H9 (cell line): ENCODE data around the gene DNAJC11. TPM values are rescaled to one million over a fixed set of nuclear protein-coding genes. Genes with fewer than 3 reads are reported as not detected.

Experiments used
- DNase-seq: peaks from one replicate; pipeline ENCODE4 v3.0.0-alpha.2; 2017
- H2AFZ ChIP-seq: one replicate; pipeline ENCODE4 v1.6.1; 2013; ENCODE audit warnings: mild to moderate bottlenecking, low read length, control low read depth, moderate library complexity
- H2AK5ac ChIP-seq: 2 replicates; pipeline ENCODE4 v1.6.1; 2013; ENCODE audit warnings: low read length, control low read depth, mixed read lengths; ENCODE audit not compliant: insufficient read length
- H2BK120ac ChIP-seq: one replicate; pipeline ENCODE4 v1.6.1; 2013; ENCODE audit warnings: low read depth, mild to moderate bottlenecking, low read length, control low read depth, inconsistent platforms; ENCODE audit not compliant: poor library complexity, severe bottlenecking
- H2BK12ac ChIP-seq: 2 replicates; pipeline ENCODE4 v1.6.1; 2013; ENCODE audit warnings: low read length, control low read depth, mixed read lengths, low read depth; ENCODE audit not compliant: insufficient read length
- H2BK15ac ChIP-seq: 2 replicates; pipeline ENCODE4 v1.6.1; 2013; ENCODE audit warnings: low read depth, low read length, control low read depth
- H2BK20ac ChIP-seq: one replicate; pipeline ENCODE4 v1.6.1; 2013; ENCODE audit warnings: low read depth, mild to moderate bottlenecking, low read length, control low read depth, inconsistent platforms; ENCODE audit not compliant: poor library complexity, severe bottlenecking
- H2BK5ac ChIP-seq: 2 replicates; pipeline ENCODE4 v1.6.1; 2013; ENCODE audit warnings: low read length, control low read depth, mixed read lengths; ENCODE audit not compliant: insufficient read length
- H3K14ac ChIP-seq: 2 replicates; pipeline ENCODE4 v1.6.1; 2013; ENCODE audit warnings: low read length, control low read depth; ENCODE audit not compliant: insufficient read depth
- H3K18ac ChIP-seq: 2 replicates; pipeline ENCODE4 v1.6.1; 2013; ENCODE audit warnings: low read depth, mild to moderate bottlenecking, mixed read lengths, low read length, control low read depth; ENCODE audit not compliant: insufficient read length
- H3K23ac ChIP-seq: 2 replicates; pipeline ENCODE4 v1.6.1; 2013; ENCODE audit warnings: low read length, control low read depth, mixed read lengths, low read depth; ENCODE audit not compliant: insufficient read length
- H3K23me2 ChIP-seq: 2 replicates; pipeline ENCODE4 v1.6.1; 2013; ENCODE audit warnings: low read depth, mild to moderate bottlenecking, mixed read lengths, low read length, control low read depth; ENCODE audit not compliant: insufficient read length, poor library complexity, severe bottlenecking
- H3K27ac ChIP-seq: 2 replicates; pipeline ENCODE4 v1.5.1; 2013; ENCODE audit warnings: low read length, control low read depth, mixed read lengths, low read depth; ENCODE audit not compliant: insufficient read length
- H3K27me3 ChIP-seq: 2 replicates; pipeline ENCODE4 v1.6.1; 2013; ENCODE audit warnings: low read length, control low read depth, inconsistent platforms; ENCODE audit not compliant: insufficient read depth
- H3K4ac ChIP-seq: 2 replicates; pipeline ENCODE4 v1.6.1; 2013; ENCODE audit warnings: low read depth, mild to moderate bottlenecking, control low read depth, inconsistent platforms, low read length, moderate library complexity
- H3K4me1 ChIP-seq: 2 replicates; pipeline ENCODE4 v1.6.1; 2013; ENCODE audit warnings: low read length, control low read depth, inconsistent platforms; ENCODE audit not compliant: insufficient read depth
- H3K4me2 ChIP-seq: 2 replicates; pipeline ENCODE4 v1.6.1; 2013; ENCODE audit warnings: low read length, control low read depth, mixed read lengths; ENCODE audit not compliant: insufficient read length, insufficient read depth
- H3K56ac ChIP-seq: 2 replicates; pipeline ENCODE4 v1.6.1; 2013; ENCODE audit warnings: low read depth, mild to moderate bottlenecking, mixed read lengths, low read length, control low read depth; ENCODE audit not compliant: insufficient read length
- H3K79me1 ChIP-seq: 2 replicates; pipeline ENCODE4 v1.6.1; 2013; ENCODE audit warnings: low read depth, mild to moderate bottlenecking, moderate library complexity, low read length, control low read depth, inconsistent platforms; ENCODE audit not compliant: insufficient read depth, poor library complexity, severe bottlenecking
- H3K79me2 ChIP-seq: 2 replicates; pipeline ENCODE4 v1.6.1; 2013; ENCODE audit warnings: low read length, control low read depth, inconsistent platforms; ENCODE audit not compliant: insufficient read depth
- H3K9ac ChIP-seq: 2 replicates; pipeline ENCODE4 v1.6.1; 2013; ENCODE audit warnings: low read length, control low read depth, mixed read lengths; ENCODE audit not compliant: insufficient read length; ENCODE audit errors: extremely low read depth
- H3K9me3 ChIP-seq: one replicate; pipeline ENCODE4 v1.6.1; 2013; ENCODE audit warnings: low read depth, low read length, inconsistent platforms; ENCODE audit not compliant: control insufficient read depth
- H3T11ph ChIP-seq: one replicate; pipeline ENCODE4 v1.6.1; 2013; ENCODE audit warnings: mild to moderate bottlenecking, low read length, control low read depth, inconsistent platforms
- H4K20me1 ChIP-seq: one replicate; pipeline ENCODE4 v1.6.1; 2013; ENCODE audit not compliant: control insufficient read depth, insufficient read length, insufficient read depth
- H4K5ac ChIP-seq: 2 replicates; pipeline ENCODE4 v1.6.1; 2013; ENCODE audit warnings: low read depth, mild to moderate bottlenecking, mixed read lengths, low read length, control low read depth; ENCODE audit not compliant: insufficient read length
- H4K8ac ChIP-seq: replicated peaks from 2 replicates; pipeline ENCODE4 v1.6.1; 2013; ENCODE audit warnings: low read length, control low read depth, mixed read lengths, low read depth; ENCODE audit not compliant: insufficient read length
- H4K91ac ChIP-seq: 2 replicates; pipeline ENCODE4 v1.6.1; 2013; ENCODE audit warnings: low read depth, mild to moderate bottlenecking, moderate library complexity, mixed read lengths, low read length, control low read depth; ENCODE audit not compliant: insufficient read length
- H3K27ac Mint-ChIP-seq, 3 experiments: 2 replicates in 2 of 3; 3 replicates in 1 of 3; pipeline ENCODE4 v1.8.0; 2020 to 2021; ENCODE audit warnings: mixed read lengths in 3 of 3, mild to moderate bottlenecking in 1 of 3, moderate library complexity in 1 of 3
- H3K27me3 Mint-ChIP-seq: 2 replicates; pipeline ENCODE4 v1.8.0; 2021; ENCODE audit warnings: low read depth, mild to moderate bottlenecking, moderate library complexity, mixed read lengths
- H3K36me3 Mint-ChIP-seq, 3 experiments: 2 replicates in 2 of 3; 3 replicates in 1 of 3; pipeline ENCODE4 v1.8.0; 2020 to 2021; ENCODE audit warnings: low read depth in 3 of 3, mixed read lengths in 3 of 3; ENCODE audit not compliant: insufficient read depth in 1 of 3
- H3K4me1 Mint-ChIP-seq, 2 experiments: 2 replicates each; pipeline ENCODE4 v1.8.0; 2020; ENCODE audit warnings: mixed read lengths in 2 of 2
- H3K4me3 Mint-ChIP-seq, 2 experiments: 2 replicates in 1 of 2; 3 replicates in 1 of 2; pipeline ENCODE4 v1.8.0; 2020 to 2021; ENCODE audit warnings: mild to moderate bottlenecking in 2 of 2, mixed read lengths in 2 of 2, moderate library complexity in 1 of 2
- H3K9me3 Mint-ChIP-seq, 2 experiments: 2 replicates in 1 of 2; 3 replicates in 1 of 2; pipeline ENCODE4 v1.8.0; 2020; ENCODE audit warnings: mild to moderate bottlenecking in 2 of 2, mixed read lengths in 2 of 2, moderate library complexity in 1 of 2
- WGBS: extraction: QIAGEN DNeasy Blood & Tissue Kit; methylation state at CpG from one replicate; pipeline ENCODE4 v1.1.7; 2013; ENCODE audit warnings: missing lambda C conversion rate, low lambda C conversion rate, mixed read lengths; ENCODE audit not compliant: insufficient read length; ENCODE audit errors: extremely low coverage; 5-methylcytosine and 5-hydroxymethylcytosine counted together
- total RNA-seq: library from RNA; stranded (reverse); gene quantifications from 2 replicates; pipeline ENCODE4 v1.2.1, GENCODE V29; 2021
- TF ChIP-seq, protein P1 (sequence below): fragments of 200-600 bp; sonication (generic); conservative IDR thresholded peaks from 3 replicates; pipeline ENCODE4 v1.8.0; 2021; ENCODE audit warnings: antibody characterized with exemption, mild to moderate bottlenecking

DNAJC11 gene
- total RNA-seq, 1 experiment from 2014 or later, result 88.5 TPM

DNA sequence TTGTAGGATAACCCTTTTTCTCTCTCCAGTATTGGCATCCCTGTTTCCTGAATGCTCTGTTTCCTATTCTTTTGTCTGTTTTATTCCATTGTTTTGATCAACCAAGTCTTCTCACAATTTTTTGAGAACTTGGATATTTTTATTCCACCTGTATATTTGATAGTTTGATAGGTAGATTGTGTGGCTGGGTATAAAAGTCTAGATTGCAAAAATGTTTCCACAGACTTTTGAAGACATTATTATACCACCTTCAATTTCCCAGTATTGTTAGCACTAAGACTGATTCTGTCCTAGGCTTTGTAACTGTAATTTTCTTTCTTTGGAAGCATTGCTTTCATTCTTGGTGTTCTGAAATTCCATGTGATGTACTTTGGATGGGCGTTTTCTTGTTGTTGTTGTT, 9.6 kb upstream of the DNAJC11 start:
- Histone ChIP-seq H3T11ph (no peak overlapping the region), H3K27me3 (no peaks in the 10 kb centered on the region), H3K4ac (no peak overlapping the region), H2AFZ (no peak overlapping the region), H3K79me1 (no peaks in the 10 kb centered on the region), H2BK15ac (no peak overlapping the region), H3K56ac (no peak overlapping the region), H3K23me2 (no peaks in the 10 kb centered on the region), H3K23ac (no peak overlapping the region), H2AK5ac (no peak overlapping the region), H3K4me1 (no peaks in the 10 kb centered on the region), H3K27ac (no peak overlapping the region), H3K79me2 (no peaks in the 10 kb centered on the region), H2BK12ac (no peak overlapping the region), H4K5ac (no peak overlapping the region), H3K9ac (no peak overlapping the region), H2BK20ac (no peak overlapping the region), H3K14ac (no peak overlapping the region), H4K91ac (no peak overlapping the region), H3K9me3 (no peaks in the 10 kb centered on the region), H4K20me1 (no peaks in the 10 kb centered on the region), H2BK120ac (no peak overlapping the region), H3K4me2 (no peak overlapping the region), H3K18ac (no peak overlapping the region), H2BK5ac (no peak overlapping the region), H4K8ac (no peak overlapping the region)
- H3K27me3 Mint-ChIP-seq, result peaks cover 36% of the 10 kb centered on the region
- no peak overlapping the region for H3K4me3 Mint-ChIP-seq
- H3K36me3 Mint-ChIP-seq, result peaks cover 0 to 2% (median under 1%) of the 10 kb centered on the region in 3 experiments; a peak in 5 of 7 replicates
- TF ChIP-seq, protein P1, sequence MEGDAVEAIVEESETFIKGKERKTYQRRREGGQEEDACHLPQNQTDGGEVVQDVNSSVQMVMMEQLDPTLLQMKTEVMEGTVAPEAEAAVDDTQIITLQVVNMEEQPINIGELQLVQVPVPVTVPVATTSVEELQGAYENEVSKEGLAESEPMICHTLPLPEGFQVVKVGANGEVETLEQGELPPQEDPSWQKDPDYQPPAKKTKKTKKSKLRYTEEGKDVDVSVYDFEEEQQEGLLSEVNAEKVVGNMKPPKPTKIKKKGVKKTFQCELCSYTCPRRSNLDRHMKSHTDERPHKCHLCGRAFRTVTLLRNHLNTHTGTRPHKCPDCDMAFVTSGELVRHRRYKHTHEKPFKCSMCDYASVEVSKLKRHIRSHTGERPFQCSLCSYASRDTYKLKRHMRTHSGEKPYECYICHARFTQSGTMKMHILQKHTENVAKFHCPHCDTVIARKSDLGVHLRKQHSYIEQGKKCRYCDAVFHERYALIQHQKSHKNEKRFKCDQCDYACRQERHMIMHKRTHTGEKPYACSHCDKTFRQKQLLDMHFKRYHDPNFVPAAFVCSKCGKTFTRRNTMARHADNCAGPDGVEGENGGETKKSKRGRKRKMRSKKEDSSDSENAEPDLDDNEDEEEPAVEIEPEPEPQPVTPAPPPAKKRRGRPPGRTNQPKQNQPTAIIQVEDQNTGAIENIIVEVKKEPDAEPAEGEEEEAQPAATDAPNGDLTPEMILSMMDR, result no peak
- no peak overlapping the region for H3K27ac Mint-ChIP-seq
- DNase-seq, result no peak
- no peaks in the 10 kb centered on the region for H3K4me1 Mint-ChIP-seq
- WGBS, result no CpG with 5 or more reads among the region's 1 CpG
- peaks cover 23 to 27% of the 10 kb centered on the region in 2 experiments; a peak in 4 of 5 replicates for H3K9me3 Mint-ChIP-seq
